GM12878 (cell line): Measurements from ENCODE around the gene TRIAP1. TPM values are rescaled to one million over a fixed set of nuclear protein-coding genes. Genes with fewer than 3 reads are reported as not detected.

Experiments used
- ATAC-seq: fragments of 200-7000 bp; cut with Tn5 transposase; 3 replicates; pipeline ENCODE4 v1.9.1; 2020; ENCODE audit warnings: mild to moderate bottlenecking, moderate library complexity
- BruUV-seq: library from RNA; stranded (reverse); fragments of 400-500 nt; replicated peaks from 2 replicates; lab custom pipeline; 2021; lab: Mats Ljungman, UMichigan
- CTCF ChIA-PET: fragments of 300-600 bp; sonication (Branson Sonifier 250); formaldehyde crosslinking; extraction: SDS; loops from one replicate; lab custom pipeline; 2021; ENCODE audit warnings: inconsistent platforms; lab: Yijun Ruan, JAX
- POLR2A ChIA-PET: fragments of 350-600 bp; formaldehyde crosslinking; extraction: SDS; loops from one replicate; lab custom pipeline; 2021; ENCODE audit warnings: inconsistent platforms; lab: Charles Lee
- RAD21 ChIA-PET: fragments of 300-600 bp; sonication (Branson Sonifier 250); formaldehyde crosslinking; loops from one replicate; lab custom pipeline; 2023; ENCODE audit warnings: antibody characterized with exemption; ENCODE audit not compliant: unreplicated experiment; lab: Charles Lee
- SMC1A ChIA-PET: fragments of 300-600 bp; sonication (Branson Sonifier 250); formaldehyde crosslinking; loops from one replicate; lab custom pipeline; 2023; ENCODE audit not compliant: unreplicated experiment, uncharacterized antibody; lab: Charles Lee
- DNase-seq: peaks from one replicate; pipeline ENCODE4 v3.0.0-alpha.2; 2011; ENCODE audit warnings: low read depth, low spot score
- FAIRE-seq: peaks from 3 replicates; lab custom pipeline; 2011; peaks lifted over from hg19 to GRCh38; lab: Jason Lieb, UNC
- H2AFZ ChIP-seq: 2 replicates; pipeline ENCODE4 v1.6.0; 2011; ENCODE audit warnings: low read depth, low read length, control low read depth; ENCODE audit not compliant: control insufficient read depth
- H3K27ac ChIP-seq: 2 replicates; pipeline ENCODE4 v1.5.1; 2011; ENCODE audit warnings: control low read depth; ENCODE audit not compliant: control insufficient read depth, insufficient read depth
- H3K27me3 ChIP-seq, 2 experiments: replicated peaks in 1 of 2; 2 replicates each; pipeline versions ENCODE4 v1.6.0 to v1.6.1; 2011; ENCODE audit warnings: low read length in 1 of 2; ENCODE audit not compliant: control insufficient read depth in 2 of 2, insufficient read depth in 2 of 2
- H3K36me3 ChIP-seq, 2 experiments: 2 replicates each; pipeline ENCODE4 v1.5.1; 2011; ENCODE audit warnings: low read length in 1 of 2; ENCODE audit not compliant: control insufficient read depth in 2 of 2, insufficient read depth in 2 of 2
- H3K4me1 ChIP-seq: 2 replicates; pipeline ENCODE4 v1.6.1; 2011; ENCODE audit warnings: mild to moderate bottlenecking, low read length, moderate library complexity, mixed read lengths; ENCODE audit not compliant: control insufficient read depth, insufficient read depth
- H3K4me2 ChIP-seq: 2 replicates; pipeline ENCODE4 v1.6.0; 2011; ENCODE audit warnings: control low read depth; ENCODE audit not compliant: control insufficient read depth, insufficient read depth
- H3K4me3 ChIP-seq: fragments of 200-600 bp; sonication (generic); 2 replicates; pipeline ENCODE4 v1.5.1; 2016
- H3K79me2 ChIP-seq: 2 replicates; pipeline ENCODE4 v1.6.0; 2011; ENCODE audit warnings: low read length; ENCODE audit not compliant: control insufficient read depth, insufficient read depth
- H3K9ac ChIP-seq: 2 replicates; pipeline ENCODE4 v1.8.0; 2011; ENCODE audit warnings: low read length, control low read depth, mixed read lengths; ENCODE audit not compliant: control insufficient read depth, insufficient read depth
- H3K9me3 ChIP-seq: replicated peaks from 3 replicates; pipeline ENCODE4 v1.5.1; 2011; ENCODE audit warnings: mild to moderate bottlenecking, low read length; ENCODE audit not compliant: control insufficient read depth, insufficient read depth
- H4K20me1 ChIP-seq: 2 replicates; pipeline ENCODE4 v1.6.0; 2011; ENCODE audit not compliant: control insufficient read depth, insufficient read depth
- ASH2L ChIP-seq: fragments of 300-600, 200-600 bp; sonication (generic); IDR thresholded peaks from 2 replicates; pipeline ENCODE4 v1.6.1; 2017; ENCODE audit warnings: low read depth, mild to moderate bottlenecking, borderline replicate concordance
- BHLHE40 ChIP-seq, 2 experiments: fragments of 450-650 bp in 1 of 2; IDR thresholded peaks; 2 replicates each; pipeline ENCODE4 v1.6.1; 2011 to 2017; ENCODE audit warnings: low read depth in 2 of 2, borderline replicate concordance in 1 of 2, improper control_type of control experiment in 1 of 2, low read length in 1 of 2, mild to moderate bottlenecking in 1 of 2
- CHD4 ChIP-seq: fragments of 200-600 bp; sonication (generic); IDR thresholded peaks from 2 replicates; pipeline ENCODE4 v1.6.1; 2016; ENCODE audit warnings: mild to moderate bottlenecking
- EP300 ChIP-seq, 2 experiments: fragments of 150-350 bp in 1 of 2; IDR thresholded peaks; 2 replicates each; pipeline ENCODE4 v1.6.1; 2011 to 2012; ENCODE audit warnings: low read depth in 2 of 2, low read length in 2 of 2, borderline replicate concordance in 1 of 2, improper control_type of control experiment in 1 of 2, inconsistent platforms in 1 of 2; ENCODE audit not compliant: control insufficient read depth in 1 of 2
- IKZF1 ChIP-seq: fragments of 450-650 bp; conservative IDR thresholded peaks from 2 replicates; pipeline ENCODE4 v1.6.1; 2017; ENCODE audit warnings: antibody characterized with exemption, mild to moderate bottlenecking
- IKZF2 ChIP-seq, 2 experiments: fragments of 450-650 bp; IDR thresholded peaks; 2 replicates each; pipeline ENCODE4 v1.6.1; 2017; ENCODE audit warnings: mild to moderate bottlenecking in 2 of 2, moderate library complexity in 2 of 2
- NFIC ChIP-seq: IDR thresholded peaks from 2 replicates; pipeline ENCODE4 v1.6.1; 2012; ENCODE audit warnings: low read depth, mild to moderate bottlenecking, inconsistent platforms, low read length, moderate library complexity
- NFXL1 ChIP-seq: fragments of 450-650 bp; IDR thresholded peaks from 2 replicates; pipeline ENCODE4 v1.6.1; 2017; ENCODE audit warnings: antibody characterized with exemption, mild to moderate bottlenecking, borderline replicate concordance
- PAX5 ChIP-seq: IDR thresholded peaks from 2 replicates; pipeline ENCODE4 v1.6.1; 2011; ENCODE audit warnings: low read depth, low read length, borderline replicate concordance
- PKNOX1 ChIP-seq: fragments of 450-650 bp; IDR thresholded peaks from 2 replicates; pipeline ENCODE4 v1.6.1; 2016; ENCODE audit warnings: mild to moderate bottlenecking
- POLR2A ChIP-seq: IDR thresholded peaks from 2 replicates; pipeline ENCODE4 v1.6.1; 2011; ENCODE audit warnings: low read depth, mild to moderate bottlenecking, low read length
- POLR2AphosphoS2 ChIP-seq: IDR thresholded peaks from 2 replicates; pipeline ENCODE4 v1.6.1; 2011; ENCODE audit warnings: low read depth, mild to moderate bottlenecking, low read length, improper control_type of control experiment, moderate library complexity
- RELB ChIP-seq: fragments of 450-650 bp; IDR thresholded peaks from 2 replicates; pipeline ENCODE4 v1.6.1; 2017; ENCODE audit warnings: low read depth, mild to moderate bottlenecking, moderate library complexity
- RUNX3 ChIP-seq: IDR thresholded peaks from 2 replicates; pipeline ENCODE4 v1.6.1; 2012; ENCODE audit warnings: low read length, inconsistent platforms
- SPI1 ChIP-seq: IDR thresholded peaks from 2 replicates; pipeline ENCODE4 v1.6.1; 2011; ENCODE audit warnings: low read depth, mild to moderate bottlenecking, low read length, moderate library complexity, borderline replicate concordance; ENCODE audit not compliant: insufficient read depth
- SREBF1 ChIP-seq: IDR thresholded peaks from 2 replicates; pipeline ENCODE4 v1.6.1; 2012; ENCODE audit warnings: mild to moderate bottlenecking, low read length
- SREBF2 ChIP-seq: IDR thresholded peaks from 2 replicates; pipeline ENCODE4 v1.6.1; 2012; ENCODE audit warnings: mild to moderate bottlenecking, low read length
- ZSCAN29 ChIP-seq: fragments of 450-650 bp; IDR thresholded peaks from 2 replicates; pipeline ENCODE4 v1.6.1; 2017; ENCODE audit warnings: mild to moderate bottlenecking, moderate library complexity
- WGBS: methylation state at CpG from one replicate; pipeline ENCODE4 v1.1.6; 2016; ENCODE audit warnings: low lambda C conversion rate; ENCODE audit not compliant: insufficient replicate concordance, insufficient coverage; ENCODE audit errors: missing lambda C conversion rate; 5-methylcytosine and 5-hydroxymethylcytosine counted together
- in situ Hi-C: fragments of 300-500 bp; cut with MboI; formaldehyde crosslinking; loops from 9 replicates; pipeline ENCODE4 v1.14.3; 2018; ENCODE audit warnings: mixed read lengths
- intact Hi-C: fragments of 100-400 bp; cut with micrococcal nuclease; formaldehyde crosslinking; loops from one replicate; pipeline ENCODE4 v1.14.2; 2022; ENCODE audit not compliant: unreplicated experiment
- polyA plus RNA-seq, 11 experiments: library from polyadenylated mRNA; depleted of rRNA in 4 of 11; unstranded in 6 of 11; stranded (reverse) in 5 of 11; fragments of >200 nt; fragmentation: Nextera tagmentation in 4 of 11; fragmentation: Illumina TruSeq in 1 of 11; extraction: Ambion mirVana in 4 of 11; extraction: Trizol in 1 of 11; gene quantifications; 1 replicate in 1 of 11; 2 replicates in 10 of 11; pipeline versions ENCODE4 v1.2.1 to v1.2.3, GENCODE V29; 2011 to 2016; ENCODE audit warnings: inconsistent platforms in 2 of 11, missing spikeins in 2 of 11, low read depth in 1 of 11
- total RNA-seq, 4 experiments: library from RNA; depleted of rRNA in 3 of 4; stranded (reverse); fragments of >200 nt in 3 of 4; fragmentation: Illumina TruSeq in 1 of 4; extraction: Trizol in 1 of 4; gene quantifications; 2 replicates each; pipeline versions ENCODE4 v1.2.1 to v1.2.3, GENCODE V29; 2013 to 2021

Gene TRIAP1
- total and polyA plus RNA-seq, 10 of the 15 experiments (the other 5 are each of a cell fraction or from before 2014, with no cell fraction given), result 44.8 to 346 (median 80.8) TPM

DNA sequence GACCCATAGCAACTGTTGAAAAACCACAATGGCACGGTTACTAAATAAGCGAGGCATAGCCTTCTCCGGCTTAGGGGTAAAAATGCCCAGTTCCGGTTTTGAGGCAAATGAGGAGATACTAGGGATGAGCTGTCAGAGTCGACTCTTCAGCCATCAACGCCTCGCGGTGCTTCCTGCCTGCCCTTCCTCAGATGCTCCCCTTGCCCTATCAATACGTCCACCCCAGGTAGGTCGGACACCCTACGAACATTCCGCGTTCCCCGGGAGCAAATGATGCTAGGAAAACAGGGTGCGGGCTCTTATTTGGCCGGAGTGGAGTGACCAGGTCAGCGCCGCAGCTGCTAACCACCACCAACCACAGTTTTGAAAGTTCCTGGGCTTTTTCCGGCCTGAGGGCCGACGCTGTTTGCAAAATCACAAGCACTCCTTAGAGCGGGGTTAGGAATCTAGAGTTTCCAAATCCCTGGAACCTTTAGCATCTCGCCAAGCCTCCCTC is 22.2 kb upstream of the TRIAP1 start:
- H3K36me3 ChIP-seq, result peaks cover 7 to 24% of the 10 kb centered on the region in 2 experiments
- peak; percentile 21 to 53; a peak in 2 of 4 replicates for TF ChIP-seq BHLHE40 (IDR thresholded peaks at IDR 0.05; ENCODE audit: borderline replicate concordance in 1 of 2, low read depth in 2 of 2, low read length in 1 of 2)
- TF ChIP-seq ZSCAN29, result no peak
- peak; percentile 36; the same call in 1 of the 2 replicates for TF ChIP-seq RELB
- no peak for TF ChIP-seq POLR2AphosphoS2
- TF ChIP-seq CHD4, result no peak
- TF ChIP-seq PKNOX1, result peak; percentile 63
- TF ChIP-seq SPI1, result peak; percentile 77
- peak; percentile 43 for TF ChIP-seq RUNX3
- TF ChIP-seq EP300 (IDR thresholded peaks at IDR 0.05; ENCODE audit: borderline replicate concordance in 1 of 2, control insufficient read depth in 1 of 2, low read depth in 2 of 2, low read length in 2 of 2), result 0 out of 4 replicates have a peak, but pooled peaks of 1 of the 2 experiments have one; percentile 13
- TF ChIP-seq NFIC, result no peak
- TF ChIP-seq PAX5, result no peak
- peak; percentile 43; the same call in 1 of the 2 replicates for TF ChIP-seq IKZF1
- TF ChIP-seq NFXL1, result no peak
- TF ChIP-seq SREBF2, result no peak
- TF ChIP-seq ASH2L, result no peak
- TF ChIP-seq SREBF1, result no peak
- TF ChIP-seq IKZF2 (IDR thresholded peaks at IDR 0.05), result 0 out of 4 replicates have a peak, but pooled peaks have one; percentile 8 to 10
- TF ChIP-seq POLR2A, result peak; percentile 65
- peak; percentile 34 for ATAC-seq
- peak overlapping the region; percentile 84 for H3K9ac ChIP-seq
- H3K4me1 ChIP-seq, result peaks cover 12% of the 10 kb centered on the region
- in situ Hi-C loops, result no loop called here
- POLR2A ChIA-PET, result interaction anchor here (0.5 to 1.8 kb wide), 10 partner anchors 11 to 440 kb away, joined by 3 to 8 read pairs (median 4); partner anchors contain the start of genes COQ5 and DYNLL1
- H3K4me3 ChIP-seq, result peak overlapping the region; percentile 87
- peak overlapping the region; percentile 80 for H3K27ac ChIP-seq
- H3K9me3 ChIP-seq, result no peaks in the 10 kb centered on the region
- CTCF ChIA-PET, result interaction anchor here (0.6 to 5.9 kb wide), 15 partner anchors 10 to 1000 kb away, joined by 3 to 39 read pairs (median 3); partner anchors contain the start of genes COX6A1 and POP5
- TSS peak; percentile 57 for BruUV-seq
- peaks cover 10% of the 10 kb centered on the region for H4K20me1 ChIP-seq
- WGBS, result under 1% methylated on average over 23 of the region's 23 CpGs
- RAD21 ChIA-PET, result interaction anchor here (0.8 to 1.9 kb wide), 3 partner anchors 26 to 70 kb away, joined by 3 to 8 read pairs (median 4); partner anchors contain the start of gene DYNLL1
- H3K4me2 ChIP-seq, result peak overlapping the region; percentile 80
- no peak for DNase-seq
- SMC1A ChIA-PET, result interaction anchor here (0.6 to 2.8 kb wide), 12 partner anchors 10 to 114 kb away, joined by 3 to 10 read pairs (median 3); partner anchors contain the start of gene DYNLL1
- H3K27me3 ChIP-seq, result no peaks in the 10 kb centered on the region
- H2AFZ ChIP-seq, result no peak overlapping the region
- peak; percentile 71 for FAIRE-seq
- peaks cover 49% of the 10 kb centered on the region for H3K79me2 ChIP-seq
- intact Hi-C loops, result loop anchor here (1.0 to 2.0 kb wide), 4 partner anchors 22 to 66 kb away; partner anchors contain the start of genes COX6A1, DYNLL1, GATC and RNF10
